Fibroblast of peridontal ligament (primary cell): ENCODE measurements around the gene PDCD6IP.
"Not testable (repeated sequence)": the region's sequence is repeated elsewhere in the genome, so short reads cannot be mapped to it uniquely, and the experiment has no call there.

Experiments
- DNase-seq: peaks from one replicate; pipeline ENCODE4 v3.0.0-alpha.2; 2010; ENCODE audit errors: extremely low read depth

PDCD6IP gene

GRCh38 chr3:33848624-33849347, 50.4 kb downstream of the PDCD6IP start:
- DNase-seq: no peak

DNA sequence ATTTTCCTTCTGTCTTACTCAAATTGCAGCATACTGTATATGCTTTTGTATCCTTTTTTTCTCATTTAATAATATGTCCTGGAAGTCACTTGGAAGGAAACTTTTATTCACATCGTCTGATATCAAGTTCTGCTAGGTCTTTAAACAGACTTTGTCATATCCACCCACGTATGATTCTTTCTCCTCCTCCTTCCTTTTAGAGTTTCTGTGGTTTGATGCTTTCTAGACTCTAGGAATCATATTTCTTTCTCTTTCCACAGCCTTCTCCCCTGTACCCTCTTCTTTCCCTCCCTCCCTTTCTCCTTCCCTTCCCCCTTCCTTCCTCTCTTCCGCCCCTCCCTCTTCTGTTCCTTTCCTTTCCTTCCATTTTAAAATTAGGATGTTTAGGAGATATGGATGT, 52.2 kb downstream of the PDCD6IP start:
- DNase-seq: peak; percentile 7

GRCh38 chr3:33855407-33855806, 57.0 kb downstream of the PDCD6IP start:
- not testable (repeated sequence) for DNase-seq

- no peak for DNase-seq
These were observed 57.6 kb downstream of the PDCD6IP start for GRCh38 chr3:33855884-33856546.

DNA sequence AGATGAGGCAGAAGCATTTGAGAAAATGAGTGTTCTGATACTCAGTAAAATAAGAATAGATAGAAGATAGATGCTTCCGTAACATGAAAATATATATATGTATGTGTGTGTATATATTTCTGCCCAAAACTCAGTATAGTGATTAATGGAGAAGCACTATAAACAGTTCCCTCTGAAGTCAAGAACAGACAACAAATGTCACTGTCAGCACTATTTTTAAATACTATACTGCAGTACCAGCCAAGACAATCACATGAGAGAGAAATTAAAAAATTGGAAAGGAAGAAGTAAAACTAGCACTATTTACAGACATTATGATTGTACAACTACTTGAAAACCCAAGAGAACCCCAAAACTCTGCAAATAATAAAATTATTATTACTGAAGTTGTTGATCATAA, 59.3 kb downstream of the PDCD6IP start:
- DNase-seq: not testable (repeated sequence)

GRCh38 chr3:33858131-33858530, 59.7 kb downstream of the PDCD6IP start:
- DNase-seq: no peak

DNA sequence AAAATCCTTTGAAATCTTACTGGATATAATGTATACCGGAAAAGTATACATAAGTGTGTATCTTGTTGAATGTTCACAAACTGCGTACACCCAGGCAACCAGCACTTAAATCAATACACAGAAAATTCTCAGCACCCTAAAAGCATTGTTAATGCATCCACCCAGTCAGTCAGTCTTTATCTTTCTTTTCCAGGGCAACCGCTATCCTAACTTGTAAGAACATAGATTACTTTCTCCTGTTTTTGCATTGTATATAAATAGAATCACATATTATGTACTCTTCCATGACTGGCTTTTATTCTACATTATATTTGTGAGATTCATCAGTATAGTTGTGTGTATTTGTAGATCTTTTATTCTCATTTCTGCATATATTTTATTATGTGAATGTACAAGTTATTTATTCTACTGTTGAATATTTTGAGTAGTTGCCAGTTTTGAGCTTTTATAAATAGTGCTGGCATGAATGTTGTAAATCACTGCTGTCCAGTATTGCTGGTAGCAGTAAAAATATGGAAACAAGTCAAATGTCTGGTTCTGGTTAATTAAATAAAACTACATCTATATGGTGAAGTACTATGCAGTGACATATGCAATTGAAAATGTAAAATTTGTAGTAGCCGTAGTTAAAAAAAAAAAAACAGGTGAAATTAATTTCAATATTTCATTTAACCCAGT, 62.1 kb downstream of the PDCD6IP start:
- DNase-seq: no peak

DNA sequence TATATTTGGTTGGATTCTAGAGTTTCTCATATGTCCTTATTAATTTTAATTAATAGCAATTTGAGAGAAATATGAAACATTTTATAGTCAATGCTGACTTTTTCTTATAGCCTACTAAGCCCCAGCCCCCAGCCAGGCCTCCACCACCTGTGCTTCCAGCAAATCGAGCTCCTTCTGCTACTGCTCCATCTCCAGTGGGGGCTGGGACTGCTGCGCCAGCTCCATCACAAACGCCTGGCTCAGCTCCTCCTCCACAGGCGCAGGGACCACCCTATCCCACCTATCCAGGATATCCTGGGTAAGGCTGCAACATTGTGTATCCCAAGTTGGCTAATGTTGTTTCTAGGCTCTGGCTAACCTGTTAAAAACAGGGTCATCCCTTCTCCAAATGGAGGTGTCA, 66.7 kb downstream of the PDCD6IP start:
- DNase-seq: no peak

- DNase-seq: no peak
These were observed 69.9 kb downstream of the PDCD6IP start for GRCh38 chr3:33868309-33868708.

GRCh38 chr3:33869977-33870376, 71.5 kb downstream of the PDCD6IP start:
- no peak for DNase-seq

DNA sequence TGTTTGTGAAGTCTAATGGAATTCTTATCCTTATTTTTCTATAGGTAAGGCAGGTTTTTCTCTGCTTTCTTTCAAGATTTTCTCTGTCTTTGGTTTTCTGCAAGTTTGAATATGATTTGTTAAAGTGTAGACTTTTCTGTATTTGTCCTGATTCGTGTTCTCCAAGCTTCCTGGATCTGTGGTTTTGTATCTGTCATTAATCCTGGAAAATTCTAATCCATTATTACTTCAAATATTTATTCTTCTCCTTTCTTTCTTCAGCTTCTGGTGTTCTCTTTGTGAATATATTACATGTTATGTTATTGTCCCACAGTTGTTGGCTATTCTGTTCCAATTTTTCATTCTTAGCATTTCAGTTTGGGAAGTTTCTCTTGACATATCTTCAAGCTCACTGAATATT, 76.4 kb downstream of the PDCD6IP start:
- DNase-seq: no peak

DNA sequence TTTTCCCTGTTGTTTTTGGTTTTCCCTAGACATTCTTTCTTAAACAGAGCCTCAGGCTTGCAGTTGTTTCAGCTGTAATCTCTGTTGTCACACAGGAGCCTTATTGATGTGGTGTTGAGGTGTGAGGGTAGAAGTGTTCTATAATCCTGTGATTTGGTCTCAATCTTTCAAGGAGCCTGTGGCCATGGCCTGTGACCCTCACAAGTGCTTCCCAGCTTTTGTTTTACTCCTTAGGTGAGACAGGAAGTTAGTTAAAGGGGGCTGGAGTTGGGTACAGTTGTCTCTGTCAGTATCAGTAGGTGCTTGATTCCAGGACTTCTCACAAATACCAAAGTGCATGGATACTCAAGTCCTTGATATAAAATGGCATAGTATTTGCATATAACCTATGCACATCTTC, 77.2 kb downstream of the PDCD6IP start:
- DNase-seq: no peak

GRCh38 chr3:33877187-33877586, 78.8 kb downstream of the PDCD6IP start:
- DNase-seq: no peak

- peak; percentile 9 for DNase-seq
These were observed 81.1 kb downstream of the PDCD6IP start for GRCh38 chr3:33879540-33879939.

GRCh38 chr3:33881156-33882064, 83.0 kb downstream of the PDCD6IP start:
- no peak for DNase-seq

- DNase-seq: no peak
These were observed 83.9 kb downstream of the PDCD6IP start for GRCh38 chr3:33882296-33882695.

DNA sequence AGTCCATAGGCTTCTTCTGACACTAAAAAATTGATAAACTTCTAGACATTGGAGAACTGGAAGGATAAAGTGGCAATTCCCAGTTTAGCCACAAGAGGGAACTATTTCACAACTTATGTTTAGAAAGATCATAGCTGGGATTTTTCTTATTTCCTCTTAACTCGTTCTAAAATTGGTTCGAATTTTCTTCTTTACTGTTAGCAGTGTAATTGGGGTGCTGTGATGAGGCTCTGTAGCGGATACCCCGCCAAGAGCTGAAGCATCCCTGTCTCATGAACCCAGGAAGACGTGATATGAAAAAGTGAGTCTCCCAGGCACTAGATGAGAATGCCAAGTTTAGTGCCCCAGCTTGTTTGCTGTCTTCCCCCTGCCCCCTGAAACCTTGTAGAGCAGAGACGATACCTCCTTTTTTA, 85.1 kb downstream of the PDCD6IP start:
- DNase-seq: peak; percentile 80

DNA sequence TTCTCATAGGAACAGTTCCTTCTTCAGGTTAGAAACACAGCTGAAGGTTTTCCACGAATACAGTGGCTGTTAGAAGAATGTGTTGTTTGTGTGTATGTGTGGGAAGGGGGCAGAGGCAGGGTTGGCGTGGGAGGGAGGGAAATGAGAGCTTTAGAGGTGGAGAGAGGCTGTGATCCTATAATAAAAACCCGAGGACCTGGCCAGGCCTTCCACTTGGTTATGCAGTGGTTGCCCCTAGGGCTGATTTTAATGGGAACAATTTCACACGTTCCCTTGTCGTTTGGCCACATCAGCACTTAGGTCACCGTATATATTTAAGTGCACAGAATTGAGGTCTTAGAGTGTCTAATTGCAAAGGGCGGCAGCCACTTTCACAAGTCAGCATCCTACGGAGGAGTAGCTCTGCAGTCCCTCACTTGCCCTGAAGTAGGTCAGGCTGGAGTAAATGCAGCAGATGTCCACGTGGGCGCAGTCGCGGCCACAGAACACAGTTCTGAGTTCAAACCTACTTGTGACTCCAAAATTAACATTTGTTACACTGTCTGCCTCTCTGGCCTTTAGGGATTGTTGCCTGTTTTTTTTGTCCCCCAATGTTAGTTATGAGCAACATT, 85.6 kb downstream of the PDCD6IP start:
- DNase-seq: peak; percentile 42

DNA sequence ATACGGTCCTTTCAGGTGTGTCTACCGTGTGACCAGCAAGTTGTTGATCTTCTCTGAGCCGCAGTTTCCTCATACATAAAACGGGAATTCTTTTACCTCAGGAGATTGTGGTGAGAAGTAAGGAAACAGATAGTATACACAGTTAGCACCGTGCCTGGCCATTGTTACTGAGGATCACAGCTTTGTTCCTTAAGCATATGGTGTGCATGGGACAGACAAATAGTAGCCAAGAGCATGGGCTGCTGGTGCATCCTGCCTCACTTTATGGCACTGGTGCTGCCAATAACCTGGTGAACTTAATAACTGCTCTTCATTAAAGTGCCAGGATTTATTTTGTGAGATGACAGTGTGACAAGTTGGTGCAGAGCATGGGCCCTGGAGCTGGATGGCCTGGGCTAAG, 86.3 kb downstream of the PDCD6IP start:
- DNase-seq: no peak

DNA sequence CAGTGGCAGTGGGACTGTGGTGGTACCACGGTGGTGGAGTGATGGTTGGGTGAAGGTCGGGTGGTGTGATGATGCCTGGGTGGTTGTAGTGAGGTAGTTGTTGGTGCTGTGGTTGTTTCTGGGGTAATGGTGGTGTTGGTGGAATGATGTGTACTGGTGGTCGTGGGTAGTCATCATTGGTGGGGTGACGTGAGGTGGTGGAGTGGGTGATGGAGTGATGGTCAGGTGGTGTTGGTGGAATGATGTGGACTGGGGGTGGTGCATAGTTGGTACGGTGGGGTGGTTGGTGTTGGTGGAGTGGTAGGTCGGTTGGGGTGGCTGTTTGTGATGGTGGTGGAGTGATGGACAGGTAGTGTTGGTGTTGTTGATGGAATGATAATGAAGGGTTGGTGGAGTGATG, 87.1 kb downstream of the PDCD6IP start:
- DNase-seq: no peak

- DNase-seq: peak; percentile 52
These were observed 87.6 kb downstream of the PDCD6IP start for GRCh38 chr3:33886015-33886414.
